Spinal cord (tissue), 10 donors: ENCODE measurements around the gene DPP6. TPM values are rescaled to one million over a fixed set of nuclear protein-coding genes. Genes with fewer than 3 reads are reported as not detected.
"Not testable (repeated sequence)": the region's sequence is repeated elsewhere in the genome, so short reads cannot be mapped to it uniquely, and the experiment has no call there.

ENCODE experiments used
- DNase-seq, 6 donors: peaks; one replicate each; pipeline versions ENCODE4 v3.0.0 to v3.0.0-alpha.2; 2013 to 2015; ENCODE audit warnings: low spot score in 6 of 6, low read depth in 4 of 6
- H3K27ac ChIP-seq: one replicate; pipeline ENCODE4 v1.5.1; 2013; ENCODE audit warnings: low read depth, low read length, control low read depth
- H3K27me3 ChIP-seq: one replicate; pipeline ENCODE4 v1.6.1; 2013; ENCODE audit warnings: low read length; ENCODE audit not compliant: control insufficient read depth, insufficient read depth
- H3K36me3 ChIP-seq: one replicate; pipeline ENCODE4 v1.6.1; 2013; ENCODE audit warnings: low read length; ENCODE audit not compliant: control insufficient read depth, insufficient read depth
- H3K4me1 ChIP-seq: one replicate; pipeline ENCODE4 v1.6.1; 2013; ENCODE audit warnings: low read length; ENCODE audit not compliant: control insufficient read depth, insufficient read depth
- H3K4me3 ChIP-seq: one replicate; pipeline ENCODE4 v1.5.1; 2013; ENCODE audit warnings: low read depth, low read length, control low read depth
- H3K9me3 ChIP-seq: one replicate; pipeline ENCODE4 v1.6.1; 2013; ENCODE audit warnings: low read length; ENCODE audit not compliant: control insufficient read depth, insufficient read depth
- WGBS: methylation state at CpG from one replicate; pipeline ENCODE4 v1.1.5; 2013; ENCODE audit warnings: missing lambda C conversion rate; ENCODE audit not compliant: insufficient coverage; 5-methylcytosine and 5-hydroxymethylcytosine counted together
- polyA plus RNA-seq, 2 donors: library from polyadenylated mRNA; unstranded; fragments of 120-200 nt; gene quantifications; one replicate each; pipeline ENCODE4 v1.2.1, GENCODE V29; 2013; ENCODE audit not compliant: insufficient read length in 2 of 2
- total RNA-seq, 2 donors: library from RNA; depleted of rRNA in 1 of 2; stranded (reverse); fragments of 120-200 nt in 1 of 2; fragments of >200 nt in 1 of 2; gene quantifications; one replicate each; pipeline versions ENCODE4 v1.2.3 to v1.2.4, GENCODE V29; 2013 to 2014
- donor health status: healthy.

Gene DPP6
- total and polyA plus RNA-seq, 4 donors, result 36.3 to 104 (median 78.5) TPM

- no peak overlapping the region for H3K27ac ChIP-seq
Measured at GRCh38 chr7:154677454-154677853, 625.3 kb downstream of the DPP6 start.

GRCh38 chr7:154678001-154678550 lies 625.9 kb downstream of the DPP6 start:
- peaks cover 14% of the 10 kb centered on the region for H3K36me3 ChIP-seq
- H3K9me3 ChIP-seq, DNase-seq, H3K4me3 ChIP-seq, H3K27me3 ChIP-seq, H3K27ac ChIP-seq, H3K4me1 ChIP-seq: not testable (repeated sequence)
- whole genome bisulfite sequencing, result 97% methylated on average over 15 of the region's 18 CpGs

More at GRCh38 chr7:154677454-154677853, 625.3 kb downstream of the DPP6 start:
- peaks cover 14% of the 10 kb centered on the region for H3K36me3 ChIP-seq
- no peak for DNase-seq
- no peaks in the 10 kb centered on the region for H3K9me3 ChIP-seq
- H3K4me1 ChIP-seq, result no peaks in the 10 kb centered on the region
- H3K4me3 ChIP-seq, result no peak overlapping the region
- 95% methylated on average over 11 of the region's 12 CpGs for WGBS
- no peaks in the 10 kb centered on the region for H3K27me3 ChIP-seq

- no peak overlapping the region for H3K27ac ChIP-seq
- no peaks in the 10 kb centered on the region for H3K4me1 ChIP-seq
- DNase-seq, result peak in 1 of 6 donors; percentile 46
- H3K9me3 ChIP-seq, result no peaks in the 10 kb centered on the region
- WGBS, result 85% methylated on average over 6 of the region's 8 CpGs
- H3K36me3 ChIP-seq, result peaks cover 14% of the 10 kb centered on the region
- no peaks in the 10 kb centered on the region for H3K27me3 ChIP-seq
- H3K4me3 ChIP-seq, result no peak overlapping the region
Measured at GRCh38 chr7:154679379-154680053, 627.3 kb downstream of the DPP6 start.

GRCh38 chr7:154680894-154681659 lies 628.9 kb downstream of the DPP6 start:
- Histone ChIP-seq H3K36me3 (peaks cover 12% of the 10 kb centered on the region), H3K4me1 (peaks cover 6% of the 10 kb centered on the region), H3K27ac (no peak overlapping the region), H3K4me3 (no peak overlapping the region), H3K27me3 (no peaks in the 10 kb centered on the region), H3K9me3 (no peaks in the 10 kb centered on the region)
- WGBS, result 81% methylated on average over 9 of the region's 18 CpGs
- DNase-seq, result no peak

- H3K9me3 ChIP-seq, result no peaks in the 10 kb centered on the region
- no peak overlapping the region for H3K27ac ChIP-seq
- WGBS, result 86% methylated on average over 4 of the region's 5 CpGs
- H3K4me1 ChIP-seq, result peaks cover 6% of the 10 kb centered on the region
- H3K36me3 ChIP-seq, result peaks cover 8% of the 10 kb centered on the region
- no peak for DNase-seq
- H3K4me3 ChIP-seq, result no peak overlapping the region
- H3K27me3 ChIP-seq, result no peaks in the 10 kb centered on the region
Measured at GRCh38 chr7:154682003-154682402, 629.8 kb downstream of the DPP6 start.

- Histone ChIP-seq H3K27me3 (no peaks in the 10 kb centered on the region), H3K4me3 (no peak overlapping the region), H3K9me3 (no peaks in the 10 kb centered on the region), H3K27ac (no peak overlapping the region), H3K4me1 (peaks cover 6% of the 10 kb centered on the region), H3K36me3 (no peaks in the 10 kb centered on the region)
- peak in 5 of 6 donors; percentile 8 to 83 (median 25) for DNase-seq
- WGBS, result 26% methylated on average over 4 of the region's 10 CpGs
Measured at GRCh38 chr7:154684666-154685563, 632.7 kb downstream of the DPP6 start.

GRCh38 chr7:154685564-154685901 lies 633.3 kb downstream of the DPP6 start:
- no peaks in the 10 kb centered on the region for H3K9me3 ChIP-seq
- H3K4me3 ChIP-seq, result no peak overlapping the region
- H3K4me1 ChIP-seq, result peaks cover 6% of the 10 kb centered on the region
- no peaks in the 10 kb centered on the region for H3K36me3 ChIP-seq
- H3K27ac ChIP-seq, result no peak overlapping the region
- no peak for DNase-seq
- no peaks in the 10 kb centered on the region for H3K27me3 ChIP-seq
- WGBS, result no CpG with 5 or more reads among the region's 1 CpG

GRCh38 chr7:154686305-154686704 lies 634.1 kb downstream of the DPP6 start:
- WGBS, result 37% methylated on average over 2 of the region's 4 CpGs
- Histone ChIP-seq H3K4me3 (no peak overlapping the region), H3K36me3 (no peaks in the 10 kb centered on the region), H3K4me1 (peaks cover 6% of the 10 kb centered on the region), H3K9me3 (no peaks in the 10 kb centered on the region), H3K27me3 (no peaks in the 10 kb centered on the region), H3K27ac (no peak overlapping the region)
- DNase-seq, result peak in 1 of 6 donors; percentile 49

- DNase-seq, result no peak
- WGBS, result 93% methylated on average over 2 of the region's 3 CpGs
Measured at GRCh38 chr7:154688952-154689351, 636.8 kb downstream of the DPP6 start.

More at GRCh38 chr7:154688952-154689351, 636.8 kb downstream of the DPP6 start:
- no peaks in the 10 kb centered on the region for H3K27me3 ChIP-seq
- peaks cover 10% of the 10 kb centered on the region for H3K4me1 ChIP-seq
- no peak overlapping the region for H3K27ac ChIP-seq
- H3K36me3 ChIP-seq, result no peaks in the 10 kb centered on the region
- H3K4me3 ChIP-seq, result no peak overlapping the region
- no peaks in the 10 kb centered on the region for H3K9me3 ChIP-seq
